Stimulated activated memory B cell treated with anti-CD40 and anti-IgM and Interleukin-4, amounts not matched to agents 10 μg/mL and 1 μg/mL and 100 μg/mL, for 72 hours (primary cell): ENCODE data around the gene STRN4.

Experiments
- ATAC-seq: fragments of 150-1000 bp; cut with Tn5 transposase; 2 replicates; pipeline ENCODE4 v1.10.0; 2021
- H3K27ac Mint-ChIP-seq: one replicate; pipeline ENCODE4 v1.8.0; 2022; ENCODE audit warnings: mild to moderate bottlenecking, mixed read lengths
- H3K27me3 Mint-ChIP-seq: one replicate; pipeline ENCODE4 v1.8.0; 2022; ENCODE audit warnings: mixed read lengths
- H3K36me3 Mint-ChIP-seq: one replicate; pipeline ENCODE4 v1.8.0; 2022; ENCODE audit warnings: mixed read lengths
- H3K4me1 Mint-ChIP-seq: one replicate; pipeline ENCODE4 v1.8.0; 2022; ENCODE audit warnings: mixed read lengths
- H3K4me3 Mint-ChIP-seq: one replicate; pipeline ENCODE4 v1.8.0; 2022; ENCODE audit warnings: mild to moderate bottlenecking, moderate library complexity, mixed read lengths
- H3K9me3 Mint-ChIP-seq: one replicate; pipeline ENCODE4 v1.8.0; 2022; ENCODE audit warnings: mixed read lengths

The STRN4 gene

DNA sequence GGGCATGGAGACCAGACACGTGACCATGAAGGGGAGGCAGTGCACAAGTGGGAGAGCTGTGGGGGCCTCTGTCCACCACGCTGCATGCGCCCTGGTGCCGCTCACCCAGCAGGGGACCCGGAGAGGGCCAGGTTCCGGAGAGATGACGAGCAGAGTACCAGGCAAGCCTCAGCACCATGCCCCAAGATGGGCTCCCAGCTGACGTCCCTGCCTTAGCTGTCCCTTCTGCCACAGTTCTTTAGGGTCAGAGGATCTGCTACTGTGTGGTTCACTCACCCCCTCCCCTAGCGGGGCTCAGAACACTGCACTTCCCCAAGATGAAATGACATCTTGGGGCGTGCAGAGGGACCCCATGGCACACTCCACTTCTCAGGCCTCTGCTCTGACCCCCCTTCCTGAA is 19.7 kb downstream of the STRN4 start:
- Mint-ChIP-seq H3K27ac (no peak overlapping the region), H3K9me3 (no peaks in the 10 kb centered on the region), H3K36me3 (peaks cover 73% of the 10 kb centered on the region), H3K4me1 (peaks cover 52% of the 10 kb centered on the region), H3K27me3 (no peaks in the 10 kb centered on the region), H3K4me3 (no peak overlapping the region)
- no peak for ATAC-seq

DNA sequence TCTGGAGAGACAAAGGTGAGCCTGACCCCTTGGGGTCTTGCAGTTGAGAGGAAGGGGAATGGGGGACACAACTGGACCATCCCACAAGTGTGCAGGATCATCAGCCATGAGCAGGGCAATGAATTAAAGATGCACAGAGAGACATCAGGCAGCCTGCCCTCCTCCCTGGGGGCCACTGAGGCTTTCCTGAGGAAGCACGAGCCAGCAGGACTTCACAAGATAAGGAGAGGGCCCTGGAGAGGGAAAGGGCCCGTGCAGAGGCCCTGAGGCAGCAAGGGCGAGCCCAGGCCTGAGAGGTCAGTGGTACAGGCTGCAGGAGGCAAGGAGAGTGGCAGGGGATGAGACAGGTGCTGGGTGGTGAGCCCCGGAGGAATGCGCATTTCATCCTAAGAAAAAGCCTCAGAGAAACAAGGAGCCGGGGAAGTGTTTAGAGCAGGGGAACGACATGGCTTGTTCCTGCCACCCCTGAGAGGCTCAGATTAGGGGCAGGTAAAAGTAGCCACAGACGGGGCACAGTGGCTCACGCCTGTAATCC is 20.3 kb downstream of the STRN4 start:
- Mint-ChIP-seq H3K27ac (no peak overlapping the region), H3K4me3 (no peak overlapping the region), H3K9me3 (no peaks in the 10 kb centered on the region), H3K36me3 (peaks cover 72% of the 10 kb centered on the region), H3K4me1 (peaks cover 52% of the 10 kb centered on the region), H3K27me3 (no peaks in the 10 kb centered on the region)
- ATAC-seq = no peak

DNA sequence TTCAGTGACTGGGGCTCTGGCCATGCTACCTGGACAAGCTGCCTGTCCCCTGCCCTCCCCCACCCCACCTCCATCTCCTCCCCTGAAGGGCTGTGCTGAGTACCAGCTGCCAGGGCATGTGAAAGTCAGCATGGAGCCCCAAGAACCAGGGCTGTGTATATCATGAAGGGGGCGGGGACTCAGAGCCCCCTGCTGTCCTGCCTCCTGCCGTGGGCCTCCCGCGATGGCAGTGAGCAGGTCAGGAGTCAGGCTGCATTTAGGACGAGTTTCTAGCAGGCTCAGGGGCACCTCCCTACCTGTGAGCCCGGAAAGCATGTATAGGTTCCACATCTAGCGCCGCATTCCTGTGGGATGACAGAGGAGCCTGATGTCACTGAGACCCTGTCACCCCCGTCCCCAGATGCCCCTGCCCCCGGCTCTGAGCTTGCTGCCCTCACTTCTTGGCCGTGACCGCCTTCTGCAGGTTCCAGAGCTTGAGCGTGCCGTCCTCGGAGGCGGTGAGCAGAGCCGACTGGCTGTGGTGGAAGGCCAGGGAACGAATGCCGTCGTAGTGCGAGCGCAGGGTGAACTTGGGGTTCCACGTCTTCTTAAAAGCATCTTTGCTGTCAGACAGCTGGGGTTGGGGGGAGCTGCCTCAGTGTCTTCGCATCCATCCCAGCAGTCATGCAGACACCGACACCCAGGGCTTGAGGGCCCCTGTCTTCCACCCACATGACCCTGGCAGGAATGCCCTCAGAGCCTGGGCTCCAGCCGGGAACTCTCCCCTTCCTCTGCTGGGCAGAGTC is 21.0 kb downstream of the STRN4 start:
- Mint-ChIP-seq H3K4me1 (peaks cover 55% of the 10 kb centered on the region), H3K4me3 (no peak overlapping the region), H3K27me3 (no peaks in the 10 kb centered on the region), H3K27ac (no peak overlapping the region), H3K9me3 (no peaks in the 10 kb centered on the region), H3K36me3 (peaks cover 73% of the 10 kb centered on the region)
- ATAC-seq = no peak

- no peak for ATAC-seq
- H3K4me1 Mint-ChIP-seq = peaks cover 56% of the 10 kb centered on the region
- H3K36me3 Mint-ChIP-seq = peaks cover 74% of the 10 kb centered on the region
- H3K4me3 Mint-ChIP-seq = no peak overlapping the region
- H3K9me3 Mint-ChIP-seq = no peaks in the 10 kb centered on the region
- no peaks in the 10 kb centered on the region for H3K27me3 Mint-ChIP-seq
- H3K27ac Mint-ChIP-seq = no peak overlapping the region
Observed at GRCh38 chr19:46724468-46724867, 21.8 kb downstream of the STRN4 start.

DNA sequence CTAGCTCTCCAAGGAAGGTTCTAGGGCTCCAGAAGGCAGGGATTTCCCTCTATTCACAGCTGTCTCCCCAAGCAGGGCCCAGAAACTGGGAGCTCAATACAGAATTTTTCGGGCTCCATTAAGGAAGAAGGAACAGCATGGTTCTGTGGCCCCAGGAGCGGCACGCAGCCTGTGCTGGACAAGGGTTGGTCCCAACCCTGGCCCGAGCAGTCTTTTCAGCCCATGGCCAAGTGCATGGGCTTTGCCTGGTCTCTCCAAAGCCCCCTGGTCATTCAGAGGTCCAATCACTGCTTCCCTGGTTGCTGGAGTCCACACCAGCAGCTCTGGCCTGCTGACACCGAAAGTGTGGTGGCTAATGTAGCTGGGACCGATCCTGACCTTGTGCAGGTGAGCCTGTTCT is 22.8 kb downstream of the STRN4 start:
- H3K4me3 Mint-ChIP-seq = no peak overlapping the region
- peak overlapping the region; percentile 66 for H3K27ac Mint-ChIP-seq
- no peaks in the 10 kb centered on the region for H3K27me3 Mint-ChIP-seq
- peaks cover 68% of the 10 kb centered on the region for H3K36me3 Mint-ChIP-seq
- no peak for ATAC-seq
- H3K9me3 Mint-ChIP-seq = no peaks in the 10 kb centered on the region
- H3K4me1 Mint-ChIP-seq = peaks cover 56% of the 10 kb centered on the region

- Mint-ChIP-seq H3K27me3 (no peaks in the 10 kb centered on the region), H3K36me3 (peaks cover 66% of the 10 kb centered on the region), H3K4me1 (peaks cover 59% of the 10 kb centered on the region), H3K4me3 (no peak overlapping the region), H3K9me3 (no peaks in the 10 kb centered on the region), H3K27ac (peak overlapping the region; percentile 66)
- no peak for ATAC-seq
Observed at GRCh38 chr19:46723023-46723461, 23.2 kb downstream of the STRN4 start.

GRCh38 chr19:46722421-46723022 is 23.7 kb downstream of the STRN4 start:
- H3K4me1 Mint-ChIP-seq = peaks cover 64% of the 10 kb centered on the region
- H3K27me3 Mint-ChIP-seq = no peaks in the 10 kb centered on the region
- no peak for ATAC-seq
- peaks cover 63% of the 10 kb centered on the region for H3K36me3 Mint-ChIP-seq
- H3K9me3 Mint-ChIP-seq = no peaks in the 10 kb centered on the region
- peak overlapping the region; percentile 66 for H3K27ac Mint-ChIP-seq
- no peak overlapping the region for H3K4me3 Mint-ChIP-seq

- H3K4me1 Mint-ChIP-seq = peaks cover 68% of the 10 kb centered on the region
- ATAC-seq = no peak
- no peaks in the 10 kb centered on the region for H3K9me3 Mint-ChIP-seq
- H3K27ac Mint-ChIP-seq = peak overlapping the region; percentile 66
- H3K27me3 Mint-ChIP-seq = no peaks in the 10 kb centered on the region
- peaks cover 58% of the 10 kb centered on the region for H3K36me3 Mint-ChIP-seq
- H3K4me3 Mint-ChIP-seq = no peak overlapping the region
Observed at GRCh38 chr19:46722004-46722380, 24.3 kb downstream of the STRN4 start.

GRCh38 chr19:46721269-46722003 is 24.8 kb downstream of the STRN4 start:
- H3K36me3 Mint-ChIP-seq = peaks cover 53% of the 10 kb centered on the region
- peak overlapping the region; percentile 66 for H3K27ac Mint-ChIP-seq
- H3K27me3 Mint-ChIP-seq = no peaks in the 10 kb centered on the region
- peaks cover 68% of the 10 kb centered on the region for H3K4me1 Mint-ChIP-seq
- no peaks in the 10 kb centered on the region for H3K9me3 Mint-ChIP-seq
- no peak overlapping the region for H3K4me3 Mint-ChIP-seq
- ATAC-seq = no peak

GRCh38 chr19:46720503-46721239 is 25.6 kb downstream of the STRN4 start:
- peaks cover 68% of the 10 kb centered on the region for H3K4me1 Mint-ChIP-seq
- no peak overlapping the region for H3K4me3 Mint-ChIP-seq
- H3K36me3 Mint-ChIP-seq = peaks cover 45% of the 10 kb centered on the region
- no peak for ATAC-seq
- H3K9me3 Mint-ChIP-seq = no peaks in the 10 kb centered on the region
- H3K27ac Mint-ChIP-seq = peak overlapping the region; percentile 66
- H3K27me3 Mint-ChIP-seq = no peaks in the 10 kb centered on the region

DNA sequence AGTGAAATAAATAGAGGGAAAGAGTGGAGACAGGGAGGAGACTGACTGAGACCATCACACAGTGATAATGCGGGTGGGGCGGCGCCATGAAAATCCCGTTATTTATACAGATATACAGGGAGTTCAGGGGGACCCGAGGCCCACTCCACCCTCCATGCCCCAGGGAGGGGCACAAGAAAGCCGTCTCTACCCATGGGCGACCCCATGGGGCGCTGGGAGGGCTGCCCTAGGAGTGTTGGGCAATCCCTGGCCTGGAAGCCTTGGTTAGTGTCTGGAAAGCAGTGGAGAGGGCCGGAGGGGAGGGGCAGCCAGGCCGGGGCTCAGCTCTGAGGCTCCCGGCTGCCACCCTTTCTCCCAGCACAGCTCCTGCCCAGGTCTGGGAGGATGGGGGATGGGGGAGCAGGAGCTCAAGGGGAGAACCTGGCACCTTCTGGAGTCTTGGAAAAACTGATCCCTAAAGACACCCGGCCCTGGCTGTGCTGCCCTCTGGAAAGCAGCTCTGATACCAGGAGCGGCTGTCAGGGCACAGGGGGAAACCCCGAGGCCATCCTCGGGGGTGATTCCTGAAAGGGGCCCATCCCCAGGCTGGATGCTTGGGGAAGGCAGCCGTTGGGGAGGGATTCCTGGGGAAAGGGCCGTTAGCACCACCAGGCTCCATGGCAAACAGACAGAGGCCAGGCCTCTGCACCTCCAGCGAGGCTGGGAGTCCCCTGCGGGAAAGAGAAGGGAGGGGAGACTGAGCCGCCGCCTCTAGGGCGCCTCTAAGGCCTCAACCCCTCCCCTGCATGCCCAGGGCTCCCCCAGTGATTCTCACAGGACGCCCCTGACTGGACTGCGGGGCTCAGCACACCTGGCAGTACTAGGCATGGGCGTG is 26.4 kb downstream of the STRN4 start:
- Mint-ChIP-seq H3K9me3 (no peaks in the 10 kb centered on the region), H3K36me3 (peaks cover 41% of the 10 kb centered on the region), H3K27ac (peak overlapping the region; percentile 82), H3K4me1 (peaks cover 75% of the 10 kb centered on the region), H3K27me3 (no peaks in the 10 kb centered on the region), H3K4me3 (peak overlapping the region; percentile 61)
- no peak for ATAC-seq

- Mint-ChIP-seq H3K9me3 (no peaks in the 10 kb centered on the region), H3K27ac (peak overlapping the region; percentile 82), H3K4me1 (peaks cover 82% of the 10 kb centered on the region), H3K36me3 (peaks cover 34% of the 10 kb centered on the region), H3K4me3 (peak overlapping the region; percentile 93), H3K27me3 (no peaks in the 10 kb centered on the region)
- ATAC-seq = peak; percentile 79
Observed at GRCh38 chr19:46718934-46719622, 27.2 kb downstream of the STRN4 start.

DNA sequence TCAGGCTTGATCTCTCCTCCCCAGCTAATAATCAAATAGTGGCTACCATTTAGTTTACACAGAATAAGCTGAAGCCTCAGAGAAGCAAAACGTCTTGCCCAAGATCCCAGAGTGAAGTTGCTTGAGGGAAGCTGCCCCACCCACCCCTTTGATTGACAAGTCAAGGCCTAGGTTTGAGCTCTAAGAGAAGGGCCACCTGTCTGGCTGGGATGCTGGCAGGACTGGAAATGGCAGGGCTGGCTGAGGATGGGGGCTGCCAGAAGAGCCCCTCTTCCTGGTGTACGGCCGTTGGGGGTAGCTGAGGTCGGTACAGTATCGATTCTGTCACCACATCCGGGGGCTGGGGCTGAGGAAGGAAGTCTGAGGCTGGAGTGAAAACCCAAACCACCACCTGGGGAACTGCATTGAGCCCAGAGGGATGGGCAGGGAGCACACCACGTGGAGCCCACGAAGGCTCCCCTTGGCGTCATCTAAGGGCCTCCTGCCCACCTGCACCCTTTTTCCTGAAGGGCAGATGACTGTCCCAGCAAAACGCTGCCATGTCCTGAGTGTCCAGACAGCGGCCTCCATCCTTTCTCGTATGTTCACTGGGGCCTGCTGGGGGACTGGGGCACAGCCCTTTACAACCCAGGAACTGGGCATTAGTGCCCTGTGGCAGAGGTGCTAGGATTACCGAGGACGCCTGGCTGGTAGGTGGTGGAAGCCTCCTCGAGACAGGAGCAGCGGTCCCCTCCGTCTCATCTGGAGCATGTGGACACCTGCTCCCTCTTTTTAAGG is 27.9 kb downstream of the STRN4 start:
- Mint-ChIP-seq H3K27me3 (no peaks in the 10 kb centered on the region), H3K4me3 (peak overlapping the region; percentile 93), H3K27ac (peak overlapping the region; percentile 82), H3K4me1 (peaks cover 87% of the 10 kb centered on the region), H3K36me3 (peaks cover 28% of the 10 kb centered on the region), H3K9me3 (no peaks in the 10 kb centered on the region)
- ATAC-seq = peak; percentile 49
